GM12865 (cell line): ENCODE data around the gene RPUSD1.

Experiments used
- DNase-seq: peaks from one replicate; pipeline ENCODE4 v3.0.0; 2010; ENCODE audit warnings: low read depth
- H3K4me3 ChIP-seq: 2 replicates; pipeline ENCODE4 v1.5.1; 2011; ENCODE audit warnings: mild to moderate bottlenecking, low read depth, low read length, control low read depth
- TF ChIP-seq, protein P1 (sequence below): IDR thresholded peaks from 2 replicates; pipeline ENCODE4 v1.5.1; 2011; ENCODE audit warnings: low read length, control low read depth, low read depth, inconsistent platforms; ENCODE audit not compliant: insufficient read depth; ENCODE audit errors: missing control alignments

Gene RPUSD1

DNA sequence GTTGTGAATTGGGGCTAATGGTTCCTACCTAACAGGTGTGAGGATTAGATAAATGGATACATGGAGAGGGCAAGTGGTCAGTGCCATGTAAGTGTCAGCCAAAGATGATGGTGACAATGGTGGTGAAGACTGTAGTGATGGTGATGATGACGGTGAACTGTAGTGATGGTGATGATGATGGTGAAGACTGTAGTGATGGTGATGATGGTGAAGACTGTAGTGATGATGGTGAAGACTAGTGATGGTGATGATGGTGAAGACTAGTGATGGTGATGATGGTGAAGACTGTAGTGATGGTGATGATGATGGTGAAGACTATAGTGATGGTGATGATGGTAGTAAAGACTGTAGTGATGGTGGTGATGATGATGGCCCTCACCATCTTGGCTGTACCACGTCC is 30.4 kb upstream of the RPUSD1 start:
- no peak overlapping the region for H3K4me3 ChIP-seq
- TF ChIP-seq, protein P1, sequence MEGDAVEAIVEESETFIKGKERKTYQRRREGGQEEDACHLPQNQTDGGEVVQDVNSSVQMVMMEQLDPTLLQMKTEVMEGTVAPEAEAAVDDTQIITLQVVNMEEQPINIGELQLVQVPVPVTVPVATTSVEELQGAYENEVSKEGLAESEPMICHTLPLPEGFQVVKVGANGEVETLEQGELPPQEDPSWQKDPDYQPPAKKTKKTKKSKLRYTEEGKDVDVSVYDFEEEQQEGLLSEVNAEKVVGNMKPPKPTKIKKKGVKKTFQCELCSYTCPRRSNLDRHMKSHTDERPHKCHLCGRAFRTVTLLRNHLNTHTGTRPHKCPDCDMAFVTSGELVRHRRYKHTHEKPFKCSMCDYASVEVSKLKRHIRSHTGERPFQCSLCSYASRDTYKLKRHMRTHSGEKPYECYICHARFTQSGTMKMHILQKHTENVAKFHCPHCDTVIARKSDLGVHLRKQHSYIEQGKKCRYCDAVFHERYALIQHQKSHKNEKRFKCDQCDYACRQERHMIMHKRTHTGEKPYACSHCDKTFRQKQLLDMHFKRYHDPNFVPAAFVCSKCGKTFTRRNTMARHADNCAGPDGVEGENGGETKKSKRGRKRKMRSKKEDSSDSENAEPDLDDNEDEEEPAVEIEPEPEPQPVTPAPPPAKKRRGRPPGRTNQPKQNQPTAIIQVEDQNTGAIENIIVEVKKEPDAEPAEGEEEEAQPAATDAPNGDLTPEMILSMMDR: no peak

DNA sequence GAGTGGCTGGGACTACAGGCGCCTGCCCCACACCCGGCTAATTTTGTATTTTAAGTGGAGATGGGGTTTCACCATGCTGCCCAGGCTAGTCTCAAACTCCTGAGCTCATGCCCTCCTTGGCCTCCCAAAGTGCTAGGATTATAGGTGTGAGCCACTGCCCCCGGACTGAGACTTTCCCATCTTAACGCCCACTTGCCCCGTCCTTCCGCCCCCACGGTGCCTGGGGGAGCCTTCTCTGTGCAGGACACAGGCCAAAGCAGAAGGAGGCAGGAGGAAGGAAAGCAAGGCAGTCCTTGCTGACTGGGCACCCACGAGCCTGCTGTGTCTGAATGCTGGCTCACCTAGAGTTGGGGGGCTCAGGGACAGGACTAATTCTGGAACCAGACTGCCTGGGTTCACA is 30.0 kb upstream of the RPUSD1 start:
- TF ChIP-seq, protein P1: no peak
- no peak overlapping the region for H3K4me3 ChIP-seq
- DNase-seq: no peak

More for the DNA sequence above, 30.4 kb upstream of the RPUSD1 start:
- DNase-seq: no peak

DNA sequence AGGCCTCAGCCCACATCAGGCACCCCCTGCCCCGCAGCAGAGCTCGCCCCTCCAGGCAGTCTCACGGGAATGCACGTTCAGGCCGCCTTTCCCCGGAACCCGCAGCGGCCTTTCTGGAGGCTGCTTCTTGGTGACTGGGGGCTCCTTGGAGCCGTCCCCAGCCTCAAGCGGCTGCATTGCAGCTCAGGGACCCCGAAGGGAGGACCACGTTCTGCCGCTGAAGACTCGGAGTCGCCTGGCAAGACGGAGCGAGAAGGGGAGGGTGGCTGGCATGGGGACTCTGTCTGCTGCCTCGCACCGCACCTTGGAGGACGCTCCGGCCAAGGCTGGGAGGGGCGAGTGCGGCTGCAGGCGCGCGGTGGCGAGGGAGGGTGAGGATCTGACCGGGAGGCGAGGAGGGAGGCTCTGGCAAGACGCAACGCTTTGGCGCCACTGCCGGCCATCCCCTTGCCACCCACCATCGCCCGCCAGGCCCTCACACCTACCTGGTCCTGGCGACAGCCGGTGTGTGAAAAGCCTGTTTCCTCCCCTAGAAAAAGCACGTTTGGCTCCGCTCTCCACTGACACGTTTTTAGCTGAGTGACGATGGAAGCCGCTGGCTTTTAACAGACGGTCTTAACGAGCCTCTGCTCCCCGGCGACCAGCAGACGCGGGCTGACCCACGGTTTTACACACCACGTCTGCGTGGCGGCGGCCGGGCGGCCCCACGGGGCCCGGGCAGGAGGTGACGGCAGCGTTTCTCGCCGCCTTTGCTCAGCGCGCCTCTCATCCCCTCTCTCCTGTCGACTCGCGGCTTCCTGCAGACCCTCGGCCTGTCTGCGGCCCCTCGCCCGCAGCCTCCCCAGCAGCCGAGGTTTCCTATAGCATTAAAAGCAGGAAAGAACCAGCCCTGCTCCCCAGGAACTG is 29.1 kb upstream of the RPUSD1 start:
- TF ChIP-seq, protein P1: no peak
- H3K4me3 ChIP-seq: no peak overlapping the region
- DNase-seq: no peak

DNA sequence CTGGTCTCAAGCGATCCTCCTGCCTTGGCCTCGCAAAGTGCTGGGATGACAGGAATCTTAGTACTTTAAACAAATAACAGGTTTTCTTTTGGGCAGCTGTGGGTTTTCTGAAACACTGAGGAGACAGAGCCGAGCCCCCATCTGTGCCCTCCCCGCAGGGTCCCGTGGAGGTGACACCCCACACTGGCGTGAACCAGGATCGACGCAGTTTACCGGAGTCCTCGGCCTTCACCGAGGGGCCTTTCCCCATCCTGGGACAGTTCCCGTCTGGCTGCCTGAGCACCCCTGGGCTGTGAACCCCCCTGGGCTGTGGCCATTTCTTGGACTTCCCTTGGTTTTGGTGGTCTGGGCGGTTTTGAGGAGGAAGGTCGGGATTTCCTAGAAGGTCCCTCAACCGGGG is 27.7 kb upstream of the RPUSD1 start:
- TF ChIP-seq, protein P1: no peak
- DNase-seq: no peak
- no peak overlapping the region for H3K4me3 ChIP-seq

DNA sequence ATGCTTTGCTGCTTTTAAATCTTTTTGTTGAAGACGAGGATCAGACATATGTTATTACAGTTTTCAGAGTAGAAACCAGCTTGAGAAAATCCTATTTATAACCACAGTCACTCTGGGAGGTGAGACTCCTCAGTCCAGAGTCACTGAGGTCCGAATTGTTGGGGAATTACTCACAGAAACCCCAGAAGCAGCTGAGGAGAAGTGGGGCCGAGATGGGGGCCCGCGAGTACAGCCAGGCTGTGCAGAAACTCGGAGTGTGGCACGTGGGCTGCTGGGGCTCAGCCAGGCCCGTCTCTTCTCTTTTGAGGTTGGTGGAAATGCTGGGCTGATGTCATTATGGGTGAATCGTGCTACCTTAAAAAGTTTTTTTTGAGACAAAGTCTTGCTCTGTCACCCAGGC is 26.8 kb upstream of the RPUSD1 start:
- peak; percentile 17 for DNase-seq
- H3K4me3 ChIP-seq: no peak overlapping the region
- TF ChIP-seq, protein P1: no peak

DNA sequence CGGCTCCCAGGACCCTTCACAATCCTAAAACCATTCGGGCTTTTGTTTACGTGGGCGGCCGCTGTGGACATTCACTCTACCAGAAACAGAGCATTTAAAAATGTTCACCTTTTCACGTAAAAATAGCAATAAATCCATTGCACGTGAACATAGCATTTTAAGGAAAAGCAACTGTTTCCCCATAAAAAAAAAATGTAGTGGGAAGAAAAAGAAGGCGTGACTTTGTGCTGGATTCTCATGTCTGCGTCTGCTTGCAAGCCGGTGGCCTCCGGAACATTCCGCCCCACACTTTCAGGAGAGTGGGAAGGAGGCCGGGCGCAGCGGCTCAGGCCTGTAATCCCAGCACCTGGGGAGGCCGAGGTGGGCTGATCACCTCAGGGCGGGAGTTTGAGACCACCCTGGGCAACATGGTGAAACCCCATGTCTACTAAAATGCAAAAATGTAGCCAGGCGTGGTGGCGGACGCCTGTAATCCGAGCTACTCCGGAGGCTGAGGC is 25.8 kb upstream of the RPUSD1 start:
- TF ChIP-seq, protein P1: no peak
- no peak overlapping the region for H3K4me3 ChIP-seq
- DNase-seq: no peak
